CD4-positive, alpha-beta T cell treated with Interleukin-1 beta for 1 hour (primary cell): ENCODE measurements around the gene KICS2.
"Not testable (repeated sequence)": the region's sequence is repeated elsewhere in the genome, so short reads cannot be mapped to it uniquely, and the experiment has no call there.

Source experiments
- DNase-seq, 2 donors: peaks; one replicate each; pipeline ENCODE4 v3.0.0-alpha.2; 2020 to 2022

The KICS2 gene

DNA sequence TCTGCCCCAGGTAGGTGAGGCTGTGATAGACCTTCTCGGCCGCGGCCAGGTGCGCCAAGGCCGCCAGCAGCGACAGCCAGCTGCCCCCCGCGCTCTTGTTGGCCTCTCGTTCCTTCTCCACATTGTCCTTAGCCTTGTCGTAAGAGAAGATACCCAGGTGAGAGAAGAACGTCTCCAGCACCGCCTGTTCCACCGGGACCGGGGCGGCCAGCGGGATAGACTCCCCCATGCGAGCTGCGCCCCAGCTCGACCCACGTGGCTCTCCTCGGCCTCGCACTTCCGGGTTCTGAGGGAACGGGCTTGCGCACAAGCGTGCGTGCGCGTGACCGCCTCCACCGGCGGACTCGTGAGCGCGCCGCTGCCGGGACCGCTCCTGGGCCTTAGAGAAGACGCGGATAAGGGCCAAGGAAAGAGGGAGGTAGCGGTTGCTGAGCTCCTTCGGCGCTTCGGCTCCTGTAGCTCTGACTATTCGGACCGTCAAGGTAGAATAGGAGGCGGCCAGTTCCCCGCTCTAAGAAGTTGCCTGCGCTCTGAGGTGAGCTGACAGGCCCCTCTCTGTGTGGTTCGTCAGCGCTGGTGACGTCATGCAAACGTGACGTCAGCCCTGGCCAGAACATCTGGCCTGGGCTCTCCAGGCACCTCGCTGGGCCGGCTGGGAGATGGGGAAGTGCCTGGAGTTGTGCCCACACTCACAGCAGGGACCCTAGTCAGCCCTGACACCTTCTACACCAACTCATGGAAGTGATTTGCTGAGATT lies at the start of gene KICS2:
TSS of gene KICS2 (minus strand) at position 288 of the 757 bp plus-strand sequence. CDS start at position 229, 59 bp downstream.
- DNase-seq, result peak; percentile 90 to 92

DNA sequence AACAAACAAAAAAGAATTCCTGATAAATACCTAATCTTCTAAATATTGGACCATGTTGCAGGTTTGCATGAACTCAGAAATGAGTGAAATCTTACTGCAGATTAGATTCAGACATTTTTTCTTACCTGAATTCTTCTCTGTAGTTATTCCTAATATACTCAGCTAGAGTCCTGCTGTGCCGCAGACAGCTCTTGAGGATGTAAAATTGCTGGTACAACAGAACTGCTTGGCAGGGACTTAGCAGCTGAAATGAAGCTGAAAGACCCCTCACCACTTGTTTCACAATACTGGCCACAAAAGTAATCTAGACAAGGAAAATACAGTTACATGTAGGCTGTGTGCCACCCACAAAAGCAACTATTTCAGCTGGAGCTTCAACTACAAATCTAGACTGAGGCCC lies 48.3 kb upstream of the KICS2 start:
- no peak for DNase-seq

DNA sequence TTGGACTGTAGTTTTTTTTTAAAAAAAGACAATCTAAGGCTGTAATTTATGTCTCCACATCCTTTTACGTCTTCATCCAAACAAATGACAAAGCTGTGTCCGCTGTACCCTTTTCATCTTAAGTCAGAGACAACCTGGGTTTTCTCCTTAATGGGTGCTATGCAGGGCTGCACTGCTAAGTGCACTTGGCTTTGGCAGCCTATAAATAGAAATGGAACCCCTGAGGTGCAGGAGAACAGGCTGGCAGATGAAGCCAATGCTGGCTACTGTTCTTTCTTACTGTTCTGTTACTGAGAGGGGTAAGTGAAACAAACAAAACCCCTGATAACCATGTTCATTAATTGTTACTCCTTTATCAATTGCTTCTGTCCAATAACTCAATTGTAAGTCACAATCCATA lies 47.1 kb upstream of the KICS2 start:
- DNase-seq, result no peak

DNA sequence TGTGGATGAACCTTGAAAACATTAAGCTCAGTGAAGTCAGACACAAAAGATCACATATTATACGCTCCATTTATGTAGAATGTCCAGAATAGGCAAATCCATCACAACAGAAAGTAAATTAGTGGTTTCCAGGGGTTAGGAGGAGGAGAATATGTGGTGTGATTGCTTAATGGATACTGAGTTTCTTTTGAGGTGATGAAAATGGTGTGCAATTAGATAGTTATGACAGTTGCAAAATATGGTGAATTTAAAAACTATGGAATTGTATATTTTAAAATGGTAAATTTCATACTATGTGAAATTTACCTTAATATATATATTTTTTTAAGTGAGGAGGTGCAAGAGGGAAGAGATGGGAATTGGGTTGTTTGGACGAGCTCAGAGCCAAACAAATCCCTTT lies 46.3 kb upstream of the KICS2 start:
- DNase-seq, result no peak

DNA sequence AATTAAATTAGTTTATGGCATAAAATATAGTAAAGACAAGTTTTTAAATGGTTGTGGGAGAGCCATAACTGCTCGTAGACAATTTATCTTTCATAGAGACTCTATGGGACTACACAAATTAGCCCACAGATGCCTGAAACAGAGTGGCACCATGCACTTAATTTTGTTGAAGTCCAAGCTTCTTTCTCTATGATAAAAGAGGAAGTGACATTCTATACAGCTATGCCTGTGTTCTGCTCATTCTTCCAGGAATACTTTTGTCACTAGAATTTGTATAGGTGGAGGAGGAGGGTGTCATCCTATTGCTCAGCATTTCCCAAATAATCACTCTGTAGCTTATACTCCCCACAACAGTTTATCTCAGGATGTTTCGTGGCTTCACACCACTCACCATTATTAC lies 43.7 kb upstream of the KICS2 start:
- DNase-seq, result no peak

DNA sequence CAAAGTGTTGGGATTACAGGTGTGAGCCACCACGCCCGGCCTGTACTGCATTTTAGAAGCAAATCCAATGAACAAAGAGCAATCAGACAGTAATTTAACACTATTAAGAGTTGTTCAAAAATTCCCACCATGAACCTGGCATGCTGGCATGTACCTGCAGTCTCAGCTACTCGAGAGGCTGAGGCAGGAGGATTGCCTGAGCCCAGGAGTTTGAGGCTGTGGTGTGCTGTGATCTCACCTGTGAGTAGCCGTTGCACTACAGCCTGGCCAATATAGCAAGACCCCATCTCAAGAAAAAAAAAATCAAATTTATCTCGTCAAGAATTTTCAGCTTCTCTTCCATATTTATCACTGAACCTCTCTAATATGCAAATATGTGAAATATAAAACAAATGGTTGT lies 39.7 kb upstream of the KICS2 start:
- no peak for DNase-seq

DNA sequence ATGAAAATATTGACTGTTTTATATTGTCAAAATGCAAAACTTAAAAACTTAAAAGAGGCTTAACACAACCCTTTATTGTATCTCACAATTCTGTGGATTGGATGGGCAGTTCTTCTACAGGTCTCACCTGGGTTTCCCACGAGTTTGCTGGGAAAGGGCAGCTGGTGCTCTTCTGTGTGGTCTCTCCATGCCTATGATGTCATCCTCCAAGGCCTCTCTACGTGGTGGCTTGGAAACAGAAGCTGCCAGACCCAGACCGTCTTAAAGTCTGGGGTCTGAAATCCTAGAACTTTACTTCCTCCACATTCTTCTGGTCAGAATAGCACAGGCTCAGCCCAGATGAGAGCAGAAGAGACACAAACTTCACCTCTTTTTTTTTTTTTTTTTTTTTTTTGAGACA lies 36.5 kb upstream of the KICS2 start:
- no peak for DNase-seq

DNA sequence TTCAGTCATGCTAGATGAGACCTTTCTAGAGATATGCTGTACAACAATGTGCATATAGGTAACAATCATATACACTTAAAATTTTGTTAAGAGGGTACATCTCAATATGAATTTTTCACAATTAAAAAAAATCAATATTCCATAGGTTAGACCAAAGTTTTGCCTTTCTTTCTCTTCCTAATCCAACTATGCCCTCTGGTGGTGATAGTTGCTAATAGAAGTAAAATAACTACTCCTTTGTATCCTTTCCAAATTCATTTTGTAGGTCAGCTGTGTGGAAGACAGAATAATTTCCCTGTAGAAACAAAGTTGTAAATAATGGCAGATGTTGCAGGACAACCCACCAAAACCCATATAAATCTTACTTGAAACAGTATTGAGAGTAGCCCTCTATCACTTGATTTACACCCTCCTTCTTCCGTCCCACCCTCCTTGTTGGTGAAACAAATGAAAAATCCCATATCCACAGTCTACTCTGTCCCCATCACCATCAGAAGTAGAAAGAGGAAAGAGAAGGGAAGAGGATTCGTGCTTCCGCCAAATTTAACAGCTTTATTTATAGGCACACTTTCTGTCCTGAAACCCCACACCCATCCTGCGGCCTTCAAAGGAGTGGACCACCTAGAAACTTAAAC lies 34.2 kb upstream of the KICS2 start:
- DNase-seq, result peak in 1 of 2 donors; percentile 63

DNA sequence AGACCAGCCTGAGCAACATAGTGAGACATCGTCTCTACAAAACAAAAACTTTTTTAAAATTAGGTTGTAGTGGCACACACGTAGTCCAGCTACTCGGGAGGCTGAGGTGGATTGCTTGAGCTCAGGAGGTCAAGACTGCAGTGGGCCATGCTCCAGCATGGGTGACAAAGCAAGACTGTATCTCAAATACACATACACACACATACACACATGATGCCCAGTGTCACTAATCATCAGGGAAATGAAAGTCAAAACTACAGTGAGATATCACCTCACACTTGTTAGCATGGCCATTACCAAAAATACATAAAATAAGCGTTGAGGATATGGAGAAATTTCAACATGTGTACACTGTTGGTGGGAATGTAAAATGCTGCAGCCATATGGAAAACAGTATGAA lies 33.2 kb upstream of the KICS2 start:
- no peak for DNase-seq

DNA sequence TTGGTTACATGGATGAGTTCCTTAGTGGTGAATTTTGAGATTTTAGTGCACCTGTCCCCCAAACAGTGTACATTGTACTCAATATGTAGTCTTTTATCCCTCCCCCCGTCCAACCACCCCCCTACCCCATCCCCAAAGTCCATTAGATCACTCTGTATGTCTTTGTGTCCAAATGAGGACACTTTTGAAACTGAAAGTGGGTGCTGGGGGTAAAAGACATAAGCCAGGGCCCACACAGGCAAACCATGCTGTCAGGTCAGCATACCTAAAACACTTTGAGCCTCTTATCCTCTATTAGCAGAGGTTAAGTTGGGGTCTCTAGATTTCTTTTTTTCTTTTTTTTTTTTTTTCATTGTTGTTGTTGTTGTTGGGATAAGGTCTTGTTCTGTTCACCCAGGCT lies 31.3 kb upstream of the KICS2 start:
- DNase-seq, result no peak

DNA sequence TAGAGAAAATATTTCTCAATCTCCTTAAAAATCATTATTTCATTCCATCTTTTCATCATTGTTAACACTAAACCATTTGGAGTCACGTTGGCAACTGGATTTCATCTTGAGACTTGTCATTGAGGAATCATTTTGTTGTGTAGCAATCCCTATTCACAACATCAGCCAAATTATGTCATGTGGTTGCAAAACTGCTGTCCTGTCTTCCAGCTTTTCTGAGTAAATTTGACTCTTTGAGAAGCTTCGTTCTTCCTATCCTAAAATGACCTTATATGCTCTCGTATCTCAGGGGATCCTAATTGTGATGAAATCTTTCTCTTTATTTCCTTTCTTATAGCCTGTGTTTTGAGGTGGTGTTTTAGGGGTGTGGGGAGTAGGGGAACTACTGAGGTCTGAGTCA lies 30.6 kb upstream of the KICS2 start:
- no peak for DNase-seq

DNA sequence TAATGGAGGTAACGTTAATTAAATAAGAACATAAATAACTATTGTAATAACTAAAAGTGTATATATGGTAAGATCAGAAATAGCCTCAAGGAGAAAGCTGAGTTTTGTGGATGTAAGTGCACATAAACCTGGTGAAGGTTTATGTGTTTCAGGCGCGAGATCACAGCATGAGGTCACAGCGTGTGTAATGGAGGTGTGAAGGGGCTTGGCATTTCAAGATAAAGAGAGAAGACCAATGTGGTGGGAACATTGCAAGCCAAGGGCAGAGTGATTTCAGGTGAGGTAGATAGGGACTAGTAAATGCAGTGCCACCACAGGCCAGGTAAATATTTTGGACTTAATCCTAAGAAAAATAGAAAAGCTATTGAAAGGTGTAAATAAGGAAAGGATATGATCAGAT lies 21.7 kb upstream of the KICS2 start:
- DNase-seq, result no peak

DNA sequence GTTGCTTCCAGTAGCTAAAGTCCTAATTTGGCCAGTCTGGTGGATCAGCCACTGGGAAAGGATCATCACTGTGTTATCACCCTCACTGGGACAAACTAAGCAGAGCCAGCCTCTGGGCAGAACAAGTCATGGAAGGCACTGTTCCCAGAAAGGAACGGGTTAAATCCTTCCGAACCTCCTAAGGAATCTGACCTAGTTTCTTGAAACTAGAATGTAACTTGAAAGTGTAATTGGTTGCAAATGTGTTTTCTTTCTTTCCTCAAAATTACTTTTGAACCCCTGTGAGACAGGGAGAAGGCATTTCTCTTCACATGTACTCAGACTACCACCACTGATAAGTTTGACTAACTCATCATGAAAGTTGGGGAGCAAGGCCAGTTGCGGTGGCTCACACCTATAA lies 18.7 kb upstream of the KICS2 start:
- DNase-seq, result no peak

DNA sequence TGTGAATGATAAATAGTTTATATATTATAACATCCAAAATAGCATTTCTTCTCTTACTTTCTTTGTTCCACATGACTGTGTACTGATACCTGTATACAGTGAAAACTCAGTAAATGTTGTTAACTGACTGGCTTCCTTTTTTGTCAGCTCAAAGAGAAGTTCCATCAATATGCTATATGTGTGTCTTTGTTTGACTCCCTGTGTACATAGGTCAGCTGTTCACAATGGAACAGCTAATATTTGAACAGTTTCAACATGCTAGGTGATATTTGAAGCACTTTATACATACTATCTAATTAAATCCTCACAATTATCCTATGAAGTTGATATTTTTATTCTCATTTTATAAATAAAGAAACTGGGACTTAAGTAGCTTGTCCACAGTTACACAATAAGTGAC lies 15.3 kb upstream of the KICS2 start:
- no peak for DNase-seq

DNA sequence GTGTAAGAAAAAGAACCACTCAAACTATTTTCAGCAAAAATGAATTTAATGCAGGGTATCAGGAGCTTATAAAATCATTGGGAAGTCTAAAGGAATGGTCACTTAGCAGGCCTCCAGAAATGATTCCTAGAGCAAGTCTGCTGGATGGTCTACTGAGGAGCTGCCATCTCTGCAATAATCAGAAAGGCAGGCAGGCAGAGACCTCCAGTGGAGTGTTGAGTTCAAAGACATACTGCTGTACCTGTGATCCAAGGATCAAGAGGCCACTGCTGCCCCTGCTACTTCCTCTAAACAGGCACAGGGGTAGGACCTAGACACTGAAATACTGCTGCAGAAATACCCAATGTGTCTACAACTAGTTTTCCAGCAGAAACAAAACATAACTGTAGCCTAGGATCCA lies 14.5 kb upstream of the KICS2 start:
- DNase-seq, result no peak

DNA sequence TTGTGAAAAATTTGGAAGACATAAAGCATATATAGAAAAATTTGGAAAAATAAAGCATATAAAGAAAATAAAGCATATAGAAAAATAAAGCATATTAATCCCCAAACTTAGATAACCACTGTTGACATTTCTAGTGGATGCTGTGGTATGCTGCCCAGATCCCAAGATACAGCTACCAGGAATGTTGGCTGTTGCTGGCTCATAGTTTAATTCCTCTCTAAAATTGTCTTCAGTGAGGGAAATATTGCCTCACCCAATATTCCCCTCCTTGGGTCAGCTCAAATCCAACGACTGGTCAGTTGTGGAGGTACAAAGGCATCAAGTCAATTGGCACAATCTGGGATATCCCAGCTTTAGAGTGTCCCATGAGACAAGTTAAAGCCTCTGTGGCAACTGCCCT lies 10.1 kb upstream of the KICS2 start:
- no peak for DNase-seq

DNA sequence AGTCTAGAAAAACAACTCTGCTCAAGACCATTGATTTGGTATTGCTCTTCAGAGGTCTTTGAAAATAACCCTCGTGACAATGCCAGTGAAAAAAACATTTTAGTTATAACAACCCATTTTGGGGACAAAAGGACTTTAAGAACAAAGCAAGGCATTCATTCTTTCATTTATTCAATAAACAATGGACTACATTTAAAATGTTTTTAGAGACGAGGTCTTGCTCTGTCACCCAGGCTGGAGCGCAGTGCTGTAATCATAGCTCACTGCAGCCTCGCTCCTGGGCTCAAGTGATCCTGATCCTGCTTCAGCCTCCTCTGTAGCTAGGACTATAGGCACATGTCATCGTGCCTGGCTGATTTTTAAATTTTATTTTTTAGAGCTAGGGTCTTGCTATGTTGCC lies 7.7 kb upstream of the KICS2 start:
- DNase-seq, result no peak

DNA sequence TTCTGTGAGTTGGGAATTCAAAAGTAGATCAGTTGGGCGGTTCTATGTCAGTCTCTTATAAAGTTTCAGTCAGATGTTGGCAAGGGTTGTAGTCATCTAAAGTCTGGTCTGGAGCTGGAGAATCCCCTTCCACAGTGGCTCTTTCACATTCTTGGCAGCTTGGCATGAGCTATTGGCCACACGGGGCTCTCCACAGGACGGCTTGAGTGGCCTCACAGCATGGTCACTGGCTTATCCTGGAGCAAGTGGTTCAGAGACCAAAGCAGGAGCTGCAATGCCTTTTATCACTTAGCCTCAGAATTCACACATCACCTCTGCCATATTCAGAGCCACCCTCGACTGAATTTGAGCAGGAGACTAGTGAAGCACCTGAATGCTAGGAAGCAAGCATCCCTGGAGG lies 7.1 kb upstream of the KICS2 start:
- no peak for DNase-seq

DNA sequence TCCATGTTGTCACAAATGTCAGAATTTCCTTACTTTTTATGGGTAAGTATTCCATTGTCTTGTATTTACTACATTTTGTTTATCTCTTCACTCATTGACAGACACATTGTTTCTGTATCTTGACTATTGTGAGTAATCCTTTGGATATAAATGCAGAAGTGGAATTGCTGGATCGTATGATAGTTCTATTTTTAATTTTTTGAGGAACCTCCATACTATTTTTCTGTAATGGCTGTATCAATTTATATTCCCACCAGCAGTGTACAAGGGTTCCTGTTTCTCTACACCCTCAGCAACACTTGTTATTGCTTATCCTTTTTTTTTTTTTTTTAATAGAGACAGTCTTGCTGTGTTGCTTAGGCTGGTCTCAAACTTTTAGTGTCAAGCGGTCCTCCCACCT lies 3.5 kb upstream of the KICS2 start:
- no peak for DNase-seq

DNA sequence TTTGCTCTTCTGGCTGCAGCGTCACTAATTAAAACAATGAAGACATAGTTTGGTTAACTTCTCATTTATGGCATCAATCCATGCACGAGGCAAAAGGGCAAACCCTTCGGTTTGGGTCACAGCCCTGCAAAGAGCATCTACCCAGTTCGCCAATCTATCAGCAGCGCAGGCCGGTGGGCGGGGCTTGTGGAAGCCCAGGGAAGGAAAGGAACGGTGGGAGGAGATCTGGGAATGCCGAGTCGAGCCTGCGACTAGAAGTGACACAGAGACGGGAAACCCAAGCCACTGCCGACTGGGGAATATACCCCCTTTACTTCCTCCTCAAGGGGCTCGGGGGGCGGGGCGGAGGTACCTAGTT lies 466 bp downstream of the KICS2 start:
- DNase-seq, result peak; percentile 56 to 57

DNA sequence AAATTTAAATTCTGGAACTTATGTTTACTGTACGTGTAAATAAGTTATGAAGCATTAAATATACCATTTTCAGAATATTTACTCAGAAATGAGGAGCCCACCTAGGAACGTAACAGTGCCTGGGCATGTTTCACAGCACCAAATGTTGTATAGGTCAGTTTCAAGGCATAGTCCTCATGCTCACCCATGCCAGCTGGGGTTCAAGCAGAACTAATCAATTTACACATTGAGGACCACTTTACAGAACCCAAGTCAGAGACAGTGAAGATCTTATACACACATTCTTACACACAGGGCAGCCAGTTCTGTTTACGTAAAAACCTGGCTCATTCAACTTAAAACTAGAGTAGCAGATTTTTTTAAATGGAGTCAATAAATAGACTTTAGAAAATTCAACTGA lies 2.0 kb downstream of the KICS2 start:
- DNase-seq, result no peak

DNA sequence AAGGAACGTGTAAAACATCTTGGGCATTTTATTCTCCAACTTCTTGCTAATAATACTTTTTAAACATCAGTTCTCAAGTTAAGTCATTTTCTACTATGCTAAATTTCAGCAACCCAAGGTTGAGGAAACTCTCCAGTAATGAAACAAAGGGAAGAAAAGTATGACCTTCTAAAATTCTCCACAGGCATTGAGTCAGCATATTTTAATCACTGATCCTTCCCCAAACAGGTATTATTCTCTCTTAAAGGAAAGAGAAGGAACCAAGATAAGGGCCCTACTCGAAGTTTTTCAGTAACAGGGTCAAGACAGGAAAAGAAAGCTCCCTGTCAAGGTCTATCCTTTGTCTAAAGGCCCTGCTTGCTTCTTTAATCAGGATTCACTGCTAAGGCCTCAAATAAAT lies 3.0 kb downstream of the KICS2 start:
- DNase-seq, result no peak

DNA sequence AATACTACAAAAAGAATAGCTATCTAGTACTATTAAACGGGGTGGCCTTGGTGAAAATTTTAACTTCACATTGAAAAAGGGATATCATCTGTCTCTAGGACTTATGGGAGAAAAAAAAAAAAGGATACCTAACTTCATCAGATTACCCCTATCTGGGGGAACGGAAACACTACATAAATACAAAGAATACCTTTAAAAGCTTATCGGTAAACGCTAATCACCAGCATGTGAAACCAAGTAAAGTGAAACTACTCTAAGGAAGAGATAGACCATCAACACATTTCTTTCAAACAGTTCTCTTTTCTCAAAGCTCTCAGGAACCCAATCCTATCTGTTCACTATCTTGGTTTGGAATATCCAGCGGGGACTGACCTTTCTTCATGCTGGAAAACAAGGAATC lies 3.5 kb downstream of the KICS2 start:
- peak in 1 of 2 donors; percentile 9 for DNase-seq

DNA sequence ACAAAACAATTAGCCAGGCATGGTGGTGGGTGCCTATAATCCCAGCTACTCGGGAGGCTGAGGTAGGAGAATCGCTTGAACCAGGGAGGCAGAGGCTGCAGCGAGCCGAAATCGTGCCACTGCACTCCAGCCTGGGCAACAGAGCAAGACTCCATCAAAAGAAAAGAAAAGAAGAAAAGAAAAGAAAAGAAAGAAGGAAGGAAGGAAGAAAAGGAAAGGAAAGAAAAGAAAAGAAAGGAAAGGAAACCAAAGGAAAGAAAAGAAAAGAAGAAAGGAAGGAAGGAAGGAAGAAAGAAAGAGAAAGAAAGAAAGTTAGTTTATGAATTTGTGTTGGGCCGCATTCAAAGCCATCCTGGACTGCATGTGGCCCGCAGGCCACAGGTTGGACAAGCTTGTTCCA lies 4.5 kb downstream of the KICS2 start:
- DNase-seq, result not testable (repeated sequence)

DNA sequence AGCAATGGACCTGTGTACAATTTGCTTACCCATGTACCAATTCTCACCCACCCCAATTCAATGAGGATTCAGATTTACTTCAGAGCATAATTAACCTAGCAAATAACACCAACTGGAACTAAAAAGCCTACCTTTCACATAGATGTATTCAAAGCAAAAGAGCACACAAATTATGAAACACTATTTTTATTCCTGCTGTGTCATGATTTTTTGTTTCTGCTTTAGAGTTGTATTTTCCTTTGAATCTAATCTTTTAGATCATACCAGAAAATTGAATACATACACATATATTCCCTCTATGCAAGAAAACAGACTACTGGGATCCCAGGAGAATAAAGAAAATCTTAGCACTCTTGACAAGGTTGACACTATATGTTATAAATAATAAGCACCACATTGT lies 5.9 kb downstream of the KICS2 start:
- no peak for DNase-seq
